ENCODE results near the gene GJA1.

Gene GJA1

DNA sequence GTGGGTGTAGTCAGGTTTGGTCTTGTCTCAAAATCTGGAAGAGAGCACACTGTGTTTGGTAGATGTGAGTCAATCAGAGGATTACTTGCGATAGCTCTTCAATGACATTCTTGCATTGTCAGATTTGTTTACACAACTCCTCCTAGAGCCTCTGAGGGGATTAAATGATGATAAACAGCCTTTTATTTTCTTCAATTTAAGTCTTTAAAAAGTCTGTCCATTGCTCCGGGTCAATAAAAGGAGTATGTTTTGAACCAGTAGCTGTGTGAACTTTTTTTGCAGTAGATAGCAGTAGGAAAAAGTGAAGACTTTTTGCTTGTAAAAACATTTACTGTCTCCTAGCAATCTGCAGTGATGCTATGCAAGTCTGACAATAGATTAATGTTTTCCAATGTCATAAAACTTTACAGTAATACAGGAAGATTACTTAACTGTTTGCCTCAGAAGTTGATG is 49.9 kb downstream of the GJA1 start:
- DNase-seq (ENCODE audit: low read depth) = no peak

DNA sequence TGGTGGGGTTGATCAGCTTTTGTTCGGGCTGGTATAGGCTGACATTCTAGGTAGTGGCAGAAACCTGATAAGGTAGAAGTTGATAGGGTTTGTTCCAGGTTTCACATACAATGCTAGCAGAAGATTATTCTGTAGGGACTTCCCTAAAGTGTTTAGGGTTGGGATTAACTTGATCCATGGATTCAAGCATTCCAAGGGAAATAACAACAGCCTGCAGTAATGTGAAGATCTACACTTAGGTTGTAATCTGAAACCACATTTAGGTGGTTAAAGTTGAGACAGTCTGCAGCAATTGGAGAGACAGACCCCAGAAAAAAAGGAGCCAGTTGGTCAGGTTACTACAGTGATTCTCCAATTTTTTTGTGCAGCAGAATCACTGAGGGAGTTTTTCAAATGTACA is 56.1 kb downstream of the GJA1 start:
- DNase-seq (ENCODE audit: low read depth) = no peak

DNA sequence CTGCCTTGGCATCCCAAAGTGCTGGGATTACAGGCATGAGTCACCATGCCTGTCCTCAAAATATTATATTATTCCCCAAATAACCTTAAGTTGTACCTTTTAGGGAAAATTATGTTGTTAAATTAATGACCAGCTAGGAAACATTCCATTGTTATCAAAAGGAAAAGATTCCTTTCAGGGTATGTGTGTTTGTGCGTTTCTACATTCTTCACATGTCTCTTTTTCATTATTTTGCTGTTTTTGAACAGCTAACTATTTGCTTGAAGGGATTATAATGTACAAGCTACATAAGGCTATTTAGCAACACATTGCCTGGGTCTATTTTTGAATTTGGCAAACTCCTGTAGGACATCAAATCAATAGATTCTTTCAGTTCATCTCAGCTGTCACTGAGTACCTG is 57.1 kb downstream of the GJA1 start:
- no peak for DNase-seq (ENCODE audit: low read depth)

DNA sequence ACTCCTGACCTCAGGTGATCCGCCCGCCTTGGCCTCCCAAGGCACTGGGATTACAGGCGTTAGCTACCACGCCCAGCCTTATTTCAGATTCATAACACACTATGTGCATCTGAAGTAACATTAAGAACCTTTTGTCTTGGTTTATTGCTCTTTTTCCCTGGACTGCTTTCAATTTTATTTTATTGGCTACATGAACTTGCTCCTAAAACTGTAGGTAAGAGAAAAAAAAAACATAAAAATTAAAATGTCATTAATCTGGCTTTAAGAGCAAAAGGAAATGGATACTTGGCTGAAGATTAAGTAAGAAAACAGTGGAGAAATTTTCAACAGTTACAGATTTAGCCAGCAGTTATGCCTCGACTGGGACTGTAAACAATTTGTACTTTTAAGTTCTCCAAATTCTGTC is 62.5 kb downstream of the GJA1 start:
- DNase-seq (ENCODE audit: low read depth) = no peak

DNA sequence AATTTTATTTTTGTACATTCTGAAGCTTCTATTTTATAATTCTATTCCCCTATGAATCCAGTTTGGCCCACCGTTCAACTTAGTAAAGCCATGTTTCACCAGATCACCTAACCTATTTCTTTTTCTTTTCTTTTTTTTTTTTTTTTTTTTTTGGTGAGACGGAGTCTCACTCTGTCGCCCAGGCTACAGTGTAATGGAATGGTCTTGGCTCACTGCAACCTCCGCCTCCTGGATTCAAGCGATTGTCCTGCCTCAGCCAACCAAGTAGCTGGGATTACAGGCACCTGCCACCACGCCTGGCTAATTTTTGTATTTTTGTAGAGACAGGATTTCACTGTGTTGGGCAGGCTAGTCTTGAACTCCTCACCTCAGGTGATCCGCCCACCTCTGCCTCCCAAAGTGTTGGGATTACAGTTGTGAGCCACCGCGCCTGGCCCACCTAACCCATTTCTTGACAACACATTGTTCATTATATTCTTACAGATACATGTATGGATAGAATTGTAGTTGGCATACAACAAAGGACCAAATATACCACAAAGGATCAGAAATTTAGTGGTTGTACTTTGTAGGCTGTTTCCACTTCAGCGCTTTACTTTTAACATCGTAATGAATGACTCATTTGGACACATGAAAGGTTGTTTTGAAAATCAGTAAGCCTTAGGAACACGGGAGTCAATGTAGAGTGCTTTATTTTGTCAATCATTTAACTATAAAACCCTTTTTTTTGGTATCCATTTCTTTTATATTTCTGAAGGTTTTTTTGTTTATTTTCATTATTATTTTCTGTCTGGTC is 63.2 kb downstream of the GJA1 start:
- DNase-seq (ENCODE audit: low read depth) = no peak
